OCI-LY3 (cell line): ENCODE measurements around the gene RHBG.

Source experiments
- H2AFZ ChIP-seq: fragments of 200-600, 300-600 bp; shearing (Covaris generic); 2 replicates; pipeline ENCODE4 v1.6.0; 2014; ENCODE audit warnings: antibody characterized with exemption, low read depth, low read length
- H3K27ac ChIP-seq: fragments of 200-600, 300-600 bp; sonication (generic); 2 replicates; pipeline ENCODE4 v1.5.1; 2014; ENCODE audit warnings: mild to moderate bottlenecking, low read length, moderate library complexity, mixed read lengths
- H3K27me3 ChIP-seq: fragments of 200-600, 300-600 bp; sonication (generic); 2 replicates; pipeline ENCODE4 v1.6.1; 2014; ENCODE audit warnings: low read depth, low read length, mixed read lengths
- H3K36me3 ChIP-seq: fragments of 200-600, 300-600 bp; sonication (generic); replicated peaks from 2 replicates; pipeline ENCODE3; 2014; ENCODE audit warnings: low read depth, low read length, mixed read lengths
- H3K4me1 ChIP-seq: fragments of 300-600, 200-600 bp; sonication (generic); 2 replicates; pipeline ENCODE4 v1.6.1; 2014; ENCODE audit warnings: low read length, mixed read lengths
- H3K4me2 ChIP-seq: fragments of 200-600, 300-600 bp; sonication (generic); 2 replicates; pipeline ENCODE4 v1.6.1; 2014; ENCODE audit warnings: low read length, mixed read lengths
- H3K4me3 ChIP-seq: fragments of 300-600, 200-600 bp; sonication (generic); 2 replicates; pipeline ENCODE4 v1.5.1; 2014; ENCODE audit warnings: antibody characterized with exemption, mild to moderate bottlenecking, low read length, moderate library complexity
- H3K79me2 ChIP-seq: fragments of 300-600, 200-600 bp; shearing (Covaris generic); 2 replicates; pipeline ENCODE4 v1.6.1; 2014; ENCODE audit warnings: mild to moderate bottlenecking, low read length, mixed read lengths
- H3K9ac ChIP-seq: fragments of 300-600, 200-600 bp; shearing (Covaris generic); 2 replicates; pipeline ENCODE4 v1.6.0; 2014; ENCODE audit warnings: mild to moderate bottlenecking, low read length, moderate library complexity
- H3K9me3 ChIP-seq: fragments of 200-600, 300-600 bp; shearing (Covaris generic); 2 replicates; pipeline ENCODE4 v1.6.1; 2014; ENCODE audit warnings: low read length, mixed read lengths; ENCODE audit not compliant: insufficient read depth
- H4K20me1 ChIP-seq: fragments of 200-600, 300-600 bp; sonication (generic); 2 replicates; pipeline ENCODE4 v1.6.1; 2016; ENCODE audit warnings: low read length, mixed read lengths; ENCODE audit not compliant: insufficient read depth
- CTCF ChIP-seq: fragments of 200-600, 300-600 bp; sonication (generic); IDR thresholded peaks from 2 replicates; pipeline ENCODE4 v1.5.1; 2014; ENCODE audit warnings: antibody characterized with exemption, low read length, low read depth
- EZH2phosphoT487 ChIP-seq: fragments of 200-600 bp; shearing (Covaris generic); IDR thresholded peaks from 2 replicates; pipeline ENCODE4 v1.6.1; 2018; ENCODE audit warnings: antibody characterized with exemption, mixed run types, low read depth

The RHBG gene

GRCh38 chr1:156379420-156380165, 10.6 kb downstream of the RHBG start:
- H3K4me3 ChIP-seq, result no peak overlapping the region
- H3K9me3 ChIP-seq, result no peaks in the 10 kb centered on the region
- H3K4me2 ChIP-seq, result no peak overlapping the region
- H3K27me3 ChIP-seq, result 0 out of 2 replicates have a peak, but pooled peaks cover 5% of the 10 kb centered on the region
- no peak for TF ChIP-seq EZH2phosphoT487
- TF ChIP-seq CTCF, result no peak
- H3K9ac ChIP-seq, result no peak overlapping the region
- no peaks in the 10 kb centered on the region for H4K20me1 ChIP-seq
- H3K27ac ChIP-seq, result no peak overlapping the region
- no peak overlapping the region for H2AFZ ChIP-seq
- no peaks in the 10 kb centered on the region for H3K36me3 ChIP-seq
- no peaks in the 10 kb centered on the region for H3K79me2 ChIP-seq
- peaks cover 3% of the 10 kb centered on the region; the same call in 1 of the 2 replicates for H3K4me1 ChIP-seq

- TF ChIP-seq CTCF (no peak), EZH2phosphoT487 (no peak)
- no peak overlapping the region for H3K27ac ChIP-seq
- peak overlapping the region; percentile 62 for H2AFZ ChIP-seq
- H3K27me3 ChIP-seq, result no peaks in the 10 kb centered on the region
- H3K9ac ChIP-seq, result no peak overlapping the region
- H3K36me3 ChIP-seq, result no peaks in the 10 kb centered on the region
- no peaks in the 10 kb centered on the region for H4K20me1 ChIP-seq
- no peaks in the 10 kb centered on the region for H3K79me2 ChIP-seq
- 0 out of 2 replicates have a peak overlapping the region, but pooled peaks have one; percentile 23 for H3K4me2 ChIP-seq
- no peak overlapping the region for H3K4me3 ChIP-seq
- H3K4me1 ChIP-seq, result peaks cover 9% of the 10 kb centered on the region; the same call in 1 of the 2 replicates
- no peaks in the 10 kb centered on the region for H3K9me3 ChIP-seq
Observed at GRCh38 chr1:156382561-156382960, 13.6 kb downstream of the RHBG start.

GRCh38 chr1:156383023-156383422, 14.0 kb downstream of the RHBG start:
- Histone ChIP-seq H2AFZ (peak overlapping the region; percentile 62), H3K4me3 (no peak overlapping the region), H3K27me3 (no peaks in the 10 kb centered on the region), H4K20me1 (no peaks in the 10 kb centered on the region), H3K36me3 (no peaks in the 10 kb centered on the region), H3K79me2 (no peaks in the 10 kb centered on the region), H3K9me3 (no peaks in the 10 kb centered on the region), H3K4me2 (0 out of 2 replicates have a peak overlapping the region, but pooled peaks have one; percentile 23), H3K9ac (no peak overlapping the region), H3K4me1 (peaks cover 9% of the 10 kb centered on the region; the same call in 1 of the 2 replicates), H3K27ac (no peak overlapping the region)
- no peak for TF ChIP-seq EZH2phosphoT487
- TF ChIP-seq CTCF, result peak; percentile 94

- H2AFZ ChIP-seq, result no peak overlapping the region
- no peaks in the 10 kb centered on the region for H4K20me1 ChIP-seq
- H3K9ac ChIP-seq, result no peak overlapping the region
- no peak overlapping the region for H3K4me2 ChIP-seq
- H3K27me3 ChIP-seq, result no peaks in the 10 kb centered on the region
- H3K27ac ChIP-seq, result no peak overlapping the region
- TF ChIP-seq CTCF (no peak), EZH2phosphoT487 (no peak)
- no peaks in the 10 kb centered on the region for H3K9me3 ChIP-seq
- H3K36me3 ChIP-seq, result no peaks in the 10 kb centered on the region
- no peak overlapping the region for H3K4me3 ChIP-seq
- H3K4me1 ChIP-seq, result peaks cover 9% of the 10 kb centered on the region; the same call in 1 of the 2 replicates
- H3K79me2 ChIP-seq, result no peaks in the 10 kb centered on the region
Observed at GRCh38 chr1:156384007-156384406, 15.0 kb downstream of the RHBG start.
